HG03159 (cell line): Measurements from ENCODE around the gene EIF5AL1.
A peak's percentile ranks its signal among the peaks of the same experiment; 100 is the strongest.
"Not testable (repeated sequence)": the region's sequence is repeated elsewhere in the genome, so short reads cannot be mapped to it uniquely, and the experiment has no call there.

Experiments used
- ATAC-seq: cut with Tn5 transposase; IDR thresholded peaks from one replicate; pipeline ENCODE4 v1.9.1; 2021; ENCODE audit warnings: mild to moderate bottlenecking, moderate library complexity; ENCODE audit not compliant: unreplicated experiment

The EIF5AL1 gene

DNA sequence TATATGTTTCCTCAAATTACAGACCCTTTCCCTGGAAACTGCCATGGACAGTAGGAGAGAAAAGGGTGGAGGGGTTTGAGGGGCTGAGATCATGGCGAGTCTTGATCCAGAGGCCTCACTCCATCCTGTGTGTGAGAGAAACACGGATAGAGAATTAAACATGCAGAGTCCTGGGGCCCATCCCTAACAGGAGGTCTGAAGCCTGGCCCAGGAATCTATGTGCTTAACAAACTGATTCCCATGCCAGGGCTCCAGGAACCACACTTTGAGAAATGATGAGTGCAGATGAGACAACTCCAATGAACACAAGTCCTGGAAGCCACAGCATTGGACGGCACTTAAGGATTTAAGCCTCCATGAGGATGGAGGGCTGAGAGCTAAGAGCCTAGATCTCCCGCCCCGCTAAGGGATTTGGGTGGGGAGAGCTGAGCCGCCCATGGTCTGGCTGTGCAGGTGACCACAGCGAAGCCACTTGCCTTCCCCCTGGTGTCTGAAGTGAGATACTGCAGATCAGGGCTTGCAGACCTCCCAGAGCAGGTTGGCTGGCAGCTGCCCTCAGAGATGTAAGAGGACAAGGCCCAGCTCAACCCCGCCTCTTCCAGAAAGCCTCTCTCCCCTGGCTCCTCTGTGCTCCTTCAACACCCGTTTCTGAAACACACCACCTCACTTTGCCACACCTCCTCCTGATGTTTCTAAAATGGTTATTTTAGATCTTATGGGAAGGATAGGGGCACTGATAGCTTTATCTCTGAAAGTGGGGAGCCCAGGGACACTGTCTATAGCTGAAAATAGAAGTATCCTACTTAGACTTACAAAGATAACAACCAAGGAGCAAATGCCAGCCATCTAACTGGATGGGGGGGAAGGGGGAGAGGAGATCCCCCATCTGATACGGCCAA is 24.8 kb upstream of the EIF5AL1 start:
- peak; percentile 83 for ATAC-seq

DNA sequence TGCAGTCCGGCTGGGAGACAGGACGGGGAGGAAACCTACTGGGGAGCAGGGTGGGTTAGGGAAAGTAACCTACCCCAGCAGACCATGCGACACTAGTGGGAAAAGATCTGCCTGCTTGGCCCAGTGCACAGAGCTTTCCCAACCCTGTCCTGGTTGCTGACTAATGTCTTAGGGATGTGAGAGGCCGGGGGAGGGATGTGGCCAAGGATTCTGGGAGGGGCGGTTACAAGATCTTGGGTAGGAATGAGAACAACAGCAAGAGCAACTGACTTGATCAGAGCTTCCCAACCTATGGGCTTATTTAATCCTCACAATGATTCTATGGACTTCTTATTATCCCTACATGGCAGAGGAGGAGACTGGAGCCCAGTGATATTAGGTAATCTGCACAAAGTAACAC is 24.0 kb upstream of the EIF5AL1 start:
- no peak for ATAC-seq

GRCh38 chr10:79488870-79489269 is 23.5 kb upstream of the EIF5AL1 start:
- ATAC-seq, result no peak

- ATAC-seq, result no peak
Measured at GRCh38 chr10:79490400-79491142, 21.8 kb upstream of the EIF5AL1 start.

DNA sequence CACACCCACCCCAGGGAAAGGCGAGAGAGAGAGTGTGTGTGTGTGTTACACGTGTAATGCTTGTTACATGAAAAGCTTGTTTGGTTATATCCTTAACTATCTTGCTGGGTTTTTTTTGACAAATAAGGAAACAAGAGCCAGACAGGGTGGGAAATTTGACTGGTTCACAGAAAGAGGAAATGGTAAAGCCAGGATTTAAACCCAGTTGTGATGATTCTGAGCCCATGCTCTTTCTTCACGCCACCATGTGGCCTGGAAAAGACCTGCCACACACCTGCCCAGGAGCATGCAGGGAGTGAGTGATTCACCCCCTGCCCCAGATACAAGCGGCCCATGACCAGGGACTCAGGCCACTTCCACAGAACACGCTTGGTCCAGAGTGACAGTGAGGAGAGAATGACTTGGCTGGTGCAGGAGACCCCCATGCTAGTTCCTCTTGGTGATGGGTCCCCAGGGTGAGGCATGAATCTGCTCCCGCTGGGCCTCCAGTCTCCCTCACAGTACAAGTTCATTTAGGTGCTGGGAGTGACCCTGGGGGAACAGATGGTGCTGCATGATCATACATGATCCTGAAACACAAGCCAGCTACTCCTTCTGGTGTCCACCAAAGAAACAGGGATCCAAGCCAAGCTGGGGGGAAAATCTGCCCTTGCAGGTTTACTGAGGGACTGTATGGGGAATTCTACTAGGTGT is 21.0 kb upstream of the EIF5AL1 start:
- no peak for ATAC-seq

DNA sequence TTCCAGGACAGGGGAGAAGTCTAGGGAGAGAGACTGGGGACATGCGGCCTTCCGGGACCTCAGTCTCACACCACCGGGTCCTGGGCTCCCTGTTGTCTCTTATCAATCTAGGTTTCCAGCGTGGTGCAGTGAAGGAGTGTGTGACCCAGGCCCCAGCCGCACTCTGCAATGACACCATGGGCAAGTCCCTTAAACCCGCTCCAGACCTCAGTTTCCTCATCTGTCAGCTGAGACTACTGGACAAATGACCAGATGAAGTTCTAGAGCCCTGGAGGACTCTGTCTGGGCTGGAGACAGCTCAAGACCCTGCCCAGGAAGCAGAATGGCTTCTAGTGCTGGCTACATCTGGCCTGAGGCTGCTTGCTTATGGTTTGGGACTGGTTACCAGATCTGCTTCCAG is 20.1 kb upstream of the EIF5AL1 start:
- no peak for ATAC-seq

DNA sequence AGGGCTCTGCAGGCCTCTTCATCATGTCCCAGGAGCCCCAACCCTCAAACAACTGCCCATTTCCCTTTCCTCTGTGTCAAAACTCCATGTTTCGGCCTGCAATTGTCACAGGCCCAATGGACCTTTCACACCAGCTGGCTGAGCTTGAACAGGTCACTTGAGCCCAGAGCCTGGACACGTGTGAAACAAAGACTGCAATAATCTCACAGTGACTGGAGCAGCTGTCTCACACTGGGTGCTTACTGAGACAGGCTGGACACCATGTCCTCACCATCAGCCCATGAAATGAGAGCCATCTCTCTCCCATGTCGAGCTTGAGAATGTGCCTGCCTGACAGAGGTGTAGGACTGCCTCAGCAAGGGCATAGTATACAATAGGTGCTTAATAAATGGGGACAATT is 19.5 kb upstream of the EIF5AL1 start:
- no peak for ATAC-seq

- ATAC-seq, result no peak
Measured at GRCh38 chr10:79493806-79494205, 18.5 kb upstream of the EIF5AL1 start.

GRCh38 chr10:79494871-79495705 is 17.2 kb upstream of the EIF5AL1 start:
- ATAC-seq, result no peak

DNA sequence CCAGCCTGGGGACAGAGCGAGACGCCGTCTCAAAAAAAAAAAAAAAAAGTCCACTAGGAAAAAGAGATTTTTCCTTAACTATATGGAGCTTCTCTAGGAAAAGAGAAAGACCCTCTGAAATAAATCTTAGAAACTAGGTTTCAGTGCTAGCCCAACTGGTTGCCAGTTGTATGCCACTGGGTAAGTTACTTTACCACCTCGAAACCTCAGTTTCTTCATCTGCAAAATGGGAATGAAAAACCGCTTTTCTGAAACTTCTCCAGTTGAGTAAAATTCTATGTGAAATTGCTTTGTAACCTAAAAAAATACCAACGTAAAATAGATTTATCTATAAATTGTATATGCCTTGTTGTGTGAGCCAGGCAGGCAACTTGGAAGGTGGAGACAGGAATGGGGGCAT is 16.5 kb upstream of the EIF5AL1 start:
- no peak for ATAC-seq

- ATAC-seq, result no peak
Measured at GRCh38 chr10:79496896-79497295, 15.4 kb upstream of the EIF5AL1 start.

DNA sequence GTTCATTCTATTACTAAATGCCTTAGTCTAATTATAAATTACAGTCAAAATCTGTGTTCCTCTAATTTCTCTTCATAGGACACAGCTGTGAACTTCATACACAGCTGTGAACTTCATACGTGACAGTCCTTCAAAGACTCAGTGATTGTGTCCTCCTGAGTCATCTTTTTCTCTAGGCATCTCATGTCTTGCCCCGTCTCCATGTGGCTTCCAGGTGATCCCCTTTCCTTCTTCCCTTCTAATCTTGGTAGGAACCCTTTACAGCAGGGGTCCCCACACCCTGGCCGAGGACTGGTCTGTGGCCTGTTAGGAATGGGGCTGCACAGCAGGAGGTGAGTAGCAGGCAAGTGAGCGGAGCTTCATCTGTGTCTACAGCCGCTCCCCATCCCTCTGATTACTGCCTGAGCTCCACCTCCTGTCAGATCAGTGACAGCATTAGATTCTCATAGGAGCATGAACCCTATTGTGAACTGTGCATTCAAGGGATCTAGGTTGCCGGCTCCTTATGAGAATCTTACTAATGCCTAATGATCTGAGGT is 14.0 kb upstream of the EIF5AL1 start:
- ATAC-seq, result no peak

GRCh38 chr10:79502561-79503309 is 9.6 kb upstream of the EIF5AL1 start:
- ATAC-seq, result no peak

GRCh38 chr10:79503787-79504186 is 8.5 kb upstream of the EIF5AL1 start:
- not testable (repeated sequence) for ATAC-seq

GRCh38 chr10:79504483-79504882 is 7.8 kb upstream of the EIF5AL1 start:
- ATAC-seq, result not testable (repeated sequence)

- ATAC-seq, result not testable (repeated sequence)
Measured at GRCh38 chr10:79505328-79505727, 7.0 kb upstream of the EIF5AL1 start.

GRCh38 chr10:79505829-79506228 is 6.5 kb upstream of the EIF5AL1 start:
- no peak for ATAC-seq

DNA sequence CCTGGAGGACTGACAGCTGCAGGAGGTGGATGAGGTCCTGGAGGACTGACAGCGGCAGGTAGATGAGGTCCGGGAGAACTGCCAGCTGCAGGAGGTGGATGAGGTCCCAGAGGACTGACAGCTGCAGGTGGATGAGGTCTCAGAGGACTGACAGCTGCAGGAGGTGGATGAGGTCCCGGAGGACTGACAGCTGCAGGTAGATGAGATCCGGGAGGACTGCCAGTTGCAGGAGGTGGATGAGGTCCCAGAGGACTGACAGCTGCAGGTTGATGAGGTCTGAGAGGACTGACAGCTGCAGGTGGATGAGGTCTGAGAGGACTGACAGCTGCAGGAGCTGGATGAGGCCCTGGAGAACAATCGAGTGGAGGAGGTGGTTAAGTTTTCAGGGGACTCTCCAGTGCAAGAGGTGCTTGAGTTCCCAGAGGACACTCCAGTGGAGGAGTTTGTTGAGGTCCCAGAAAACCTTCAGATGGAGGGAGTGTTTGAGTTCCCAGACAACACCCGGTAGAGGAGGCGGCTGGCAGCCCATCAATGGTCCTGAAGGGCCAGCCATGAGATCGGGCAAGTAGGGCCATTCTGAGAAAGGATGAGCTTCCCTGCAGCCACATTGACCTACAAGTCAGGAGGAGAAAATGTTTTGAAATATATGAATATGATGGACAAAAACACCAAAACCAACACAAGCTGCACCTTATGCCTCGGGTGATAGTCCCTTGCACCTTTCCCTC is 4.7 kb upstream of the EIF5AL1 start:
- ATAC-seq, result no peak

- not testable (repeated sequence) for ATAC-seq
Measured at GRCh38 chr10:79508245-79508644, 4.1 kb upstream of the EIF5AL1 start.
